Karpas-422 (cell line): ENCODE data around the gene OGDHL. TPM values are rescaled to one million over a fixed set of nuclear protein-coding genes. Genes with fewer than 3 reads are reported as not detected.

Experiments
- DNase-seq: peaks from one replicate; pipeline ENCODE4 v3.0.0-alpha.2; 2015
- H2AFZ ChIP-seq: fragments of 200-600 bp; sonication (generic); 2 replicates; pipeline ENCODE4 v1.6.1; 2014; ENCODE audit warnings: antibody characterized with exemption, low read length, mixed read lengths
- H3K27ac ChIP-seq: fragments of 200-600 bp; sonication (generic); 2 replicates; pipeline ENCODE4 v1.5.1; 2014; ENCODE audit warnings: mild to moderate bottlenecking, low read length, moderate library complexity
- H3K27me3 ChIP-seq: fragments of 200-600 bp; sonication (generic); 2 replicates; pipeline ENCODE4 v1.6.1; 2014; ENCODE audit warnings: low read length, mixed read lengths
- H3K36me3 ChIP-seq: fragments of 200-600 bp; sonication (generic); 2 replicates; pipeline ENCODE4 v1.6.1; 2014; ENCODE audit warnings: low read length, mixed read lengths; ENCODE audit not compliant: insufficient read depth
- H3K4me1 ChIP-seq: fragments of 200-600 bp; sonication (generic); 2 replicates; pipeline ENCODE4 v1.6.1; 2014; ENCODE audit warnings: mild to moderate bottlenecking, low read length, mixed read lengths
- H3K4me2 ChIP-seq: fragments of 200-600 bp; sonication (generic); 2 replicates; pipeline ENCODE4 v1.6.1; 2014; ENCODE audit warnings: low read length, low read depth, mild to moderate bottlenecking; ENCODE audit not compliant: poor library complexity, severe bottlenecking
- H3K4me3 ChIP-seq: fragments of 200-600 bp; sonication (generic); 2 replicates; pipeline ENCODE4 v1.5.1; 2014; ENCODE audit warnings: mild to moderate bottlenecking, antibody characterized with exemption, low read length, mixed read lengths
- H3K79me2 ChIP-seq: fragments of 200-600 bp; sonication (generic); 2 replicates; pipeline ENCODE4 v1.6.1; 2014; ENCODE audit warnings: mild to moderate bottlenecking, low read length, mixed read lengths
- H3K9ac ChIP-seq: fragments of 200-600 bp; sonication (generic); 2 replicates; pipeline ENCODE4 v1.6.0; 2014; ENCODE audit warnings: low read length
- H3K9me2 ChIP-seq: fragments of 200-600 bp; sonication (generic), shearing (Covaris generic); replicated peaks from 2 replicates; pipeline ENCODE4 v1.6.0; 2014; ENCODE audit warnings: mild to moderate bottlenecking, low read length, moderate library complexity; ENCODE audit not compliant: insufficient read depth
- H3K9me3 ChIP-seq: fragments of 300-700, 200-600 bp; sonication (generic); 2 replicates; pipeline ENCODE4 v1.6.1; 2014; ENCODE audit warnings: low read length, mixed read lengths
- H4K20me1 ChIP-seq: fragments of 200-600 bp; sonication (generic); 2 replicates; pipeline ENCODE4 v1.6.1; 2014; ENCODE audit warnings: mild to moderate bottlenecking, antibody characterized with exemption, low read length, low read depth; ENCODE audit not compliant: insufficient read depth
- total RNA-seq: library from RNA; depleted of rRNA; stranded (reverse); fragments of >200 nt; shearing (Covaris generic); gene quantifications from 2 replicates; pipeline ENCODE4 v1.2.3, GENCODE V29; 2014; ENCODE audit warnings: low replicate concordance

OGDHL gene
- total RNA-seq, 1 experiment from 2014 or later, result 0.75 TPM

DNA sequence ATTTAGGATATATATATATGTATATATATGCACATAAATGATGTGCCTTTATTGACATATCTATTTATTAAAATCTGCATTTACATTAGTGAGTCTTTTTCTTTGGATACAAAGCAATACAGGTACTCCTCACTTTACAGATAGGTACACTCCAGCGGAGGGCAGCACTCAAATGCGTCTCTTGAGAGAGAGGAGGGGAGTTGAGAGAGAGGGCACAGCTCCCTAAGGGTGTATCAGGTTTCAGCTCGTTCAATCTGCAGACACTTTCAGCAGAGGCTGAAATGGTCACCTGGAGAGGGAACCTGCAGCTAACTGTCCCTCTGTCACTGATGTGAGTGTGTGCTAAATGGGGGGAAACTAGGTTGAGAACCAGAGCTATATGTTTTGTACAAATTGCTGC, 61.1 kb downstream of the OGDHL start:
- Histone ChIP-seq H3K9ac (no peak overlapping the region), H3K4me2 (no peak overlapping the region), H3K9me2 (no peaks in the 10 kb centered on the region), H3K4me1 (peaks cover 11% of the 10 kb centered on the region), H3K36me3 (no peaks in the 10 kb centered on the region), H3K4me3 (no peak overlapping the region), H4K20me1 (no peaks in the 10 kb centered on the region), H2AFZ (no peak overlapping the region), H3K27ac (no peak overlapping the region), H3K9me3 (no peaks in the 10 kb centered on the region), H3K79me2 (no peaks in the 10 kb centered on the region), H3K27me3 (no peaks in the 10 kb centered on the region)
- DNase-seq, result peak; percentile 67

- Histone ChIP-seq H3K36me3 (no peaks in the 10 kb centered on the region), H3K9me2 (no peaks in the 10 kb centered on the region), H2AFZ (no peak overlapping the region), H3K4me2 (no peak overlapping the region), H3K27me3 (no peaks in the 10 kb centered on the region), H3K79me2 (no peaks in the 10 kb centered on the region), H3K9ac (no peak overlapping the region), H3K4me1 (peaks cover 11% of the 10 kb centered on the region), H3K27ac (no peak overlapping the region), H3K9me3 (no peaks in the 10 kb centered on the region), H3K4me3 (no peak overlapping the region), H4K20me1 (no peaks in the 10 kb centered on the region)
- no peak for DNase-seq
Measured at GRCh38 chr10:49700211-49700610, 61.9 kb downstream of the OGDHL start.

GRCh38 chr10:49698679-49699078, 63.4 kb downstream of the OGDHL start:
- Histone ChIP-seq H3K9ac (no peak overlapping the region), H3K27me3 (no peaks in the 10 kb centered on the region), H4K20me1 (no peaks in the 10 kb centered on the region), H3K36me3 (no peaks in the 10 kb centered on the region), H3K79me2 (no peaks in the 10 kb centered on the region), H3K4me3 (no peak overlapping the region), H3K4me2 (no peak overlapping the region), H3K27ac (no peak overlapping the region), H3K9me2 (no peaks in the 10 kb centered on the region), H2AFZ (no peak overlapping the region), H3K9me3 (no peaks in the 10 kb centered on the region), H3K4me1 (peaks cover 11% of the 10 kb centered on the region)
- DNase-seq, result no peak

GRCh38 chr10:49696311-49696710, 65.8 kb downstream of the OGDHL start:
- no peak overlapping the region for H2AFZ ChIP-seq
- no peaks in the 10 kb centered on the region for H3K9me2 ChIP-seq
- no peak overlapping the region for H3K27ac ChIP-seq
- H3K9ac ChIP-seq, result no peak overlapping the region
- DNase-seq, result no peak
- no peak overlapping the region for H3K4me3 ChIP-seq
- H3K9me3 ChIP-seq, result no peaks in the 10 kb centered on the region
- no peaks in the 10 kb centered on the region for H3K36me3 ChIP-seq
- no peaks in the 10 kb centered on the region for H3K27me3 ChIP-seq
- no peaks in the 10 kb centered on the region for H4K20me1 ChIP-seq
- no peak overlapping the region for H3K4me2 ChIP-seq
- no peaks in the 10 kb centered on the region for H3K79me2 ChIP-seq
- H3K4me1 ChIP-seq, result peaks cover 10% of the 10 kb centered on the region

DNA sequence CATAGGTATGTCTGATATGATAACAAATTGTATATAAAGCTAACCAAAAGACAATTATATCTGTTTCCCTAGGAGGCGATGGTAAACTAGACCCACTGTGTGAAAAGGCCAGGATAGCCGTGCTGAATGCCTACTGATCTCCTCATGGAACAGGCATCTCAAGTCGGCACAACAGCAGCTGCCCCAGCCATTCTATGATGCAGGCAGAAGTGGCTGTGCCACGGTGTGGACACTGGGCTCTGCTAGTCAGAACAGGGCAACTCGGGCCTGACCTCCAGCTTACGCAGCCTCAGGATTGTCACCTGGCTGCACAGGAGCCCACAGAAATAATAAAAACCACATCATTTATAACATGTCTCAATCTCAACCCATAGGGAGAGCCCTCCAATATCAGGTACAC, 67.7 kb downstream of the OGDHL start:
- no peaks in the 10 kb centered on the region for H3K79me2 ChIP-seq

GRCh38 chr10:49691588-49691987, 70.5 kb downstream of the OGDHL start:
- no peak for DNase-seq
- Histone ChIP-seq H4K20me1 (no peaks in the 10 kb centered on the region), H3K79me2 (no peaks in the 10 kb centered on the region), H2AFZ (no peak overlapping the region), H3K9me2 (no peaks in the 10 kb centered on the region), H3K9me3 (no peaks in the 10 kb centered on the region), H3K36me3 (no peaks in the 10 kb centered on the region), H3K4me2 (no peak overlapping the region), H3K27me3 (no peaks in the 10 kb centered on the region), H3K4me1 (no peaks in the 10 kb centered on the region), H3K9ac (no peak overlapping the region), H3K27ac (no peak overlapping the region), H3K4me3 (no peak overlapping the region)

More for the DNA sequence above, 67.7 kb downstream of the OGDHL start:
- H4K20me1 ChIP-seq, result no peaks in the 10 kb centered on the region
- no peaks in the 10 kb centered on the region for H3K9me3 ChIP-seq
- no peaks in the 10 kb centered on the region for H3K36me3 ChIP-seq
- no peak for DNase-seq
- no peaks in the 10 kb centered on the region for H3K9me2 ChIP-seq
- H2AFZ ChIP-seq, result no peak overlapping the region
- peaks cover under 1% of the 10 kb centered on the region for H3K4me1 ChIP-seq
- no peak overlapping the region for H3K9ac ChIP-seq
- H3K27ac ChIP-seq, result no peak overlapping the region
- H3K4me2 ChIP-seq, result no peak overlapping the region
- H3K27me3 ChIP-seq, result no peaks in the 10 kb centered on the region
- H3K4me3 ChIP-seq, result no peak overlapping the region

DNA sequence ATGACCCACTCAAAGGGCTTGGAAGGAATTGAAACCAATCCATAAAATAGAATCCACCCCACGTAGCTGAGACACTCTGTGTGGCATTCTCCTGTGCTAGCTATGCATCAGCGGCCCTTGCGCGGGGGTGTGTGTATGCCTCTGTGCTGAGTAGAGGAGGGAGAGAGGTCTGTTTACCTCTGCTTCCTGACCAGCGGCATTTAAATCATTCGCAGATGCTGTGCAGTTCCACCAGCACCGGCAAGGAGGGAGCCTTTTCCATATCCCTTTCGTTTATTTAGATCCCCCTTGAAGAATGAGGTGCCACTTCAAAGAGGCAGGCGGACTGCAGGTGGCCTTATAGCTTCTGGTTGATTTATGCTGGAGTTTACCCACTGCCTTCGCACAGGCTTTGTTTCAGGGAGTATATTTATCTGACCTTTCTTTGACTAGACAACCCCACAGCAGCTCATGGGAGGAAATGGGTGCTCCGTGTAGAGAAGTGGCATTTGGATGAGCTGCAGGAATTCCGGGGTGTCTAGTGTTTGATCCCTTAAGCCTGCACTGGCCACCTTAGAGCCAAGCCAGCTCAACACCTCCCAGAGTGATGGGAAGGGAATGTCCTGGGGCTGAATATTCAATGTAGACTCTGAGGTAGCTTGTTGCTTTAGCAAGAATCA, 71.3 kb downstream of the OGDHL start:
- Histone ChIP-seq H3K27ac (no peak overlapping the region), H3K9me3 (no peaks in the 10 kb centered on the region), H3K4me3 (no peak overlapping the region), H3K9ac (no peak overlapping the region), H2AFZ (no peak overlapping the region), H4K20me1 (no peaks in the 10 kb centered on the region), H3K27me3 (no peaks in the 10 kb centered on the region), H3K79me2 (no peaks in the 10 kb centered on the region), H3K36me3 (no peaks in the 10 kb centered on the region), H3K4me2 (no peak overlapping the region), H3K4me1 (no peaks in the 10 kb centered on the region), H3K9me2 (no peaks in the 10 kb centered on the region)
- no peak for DNase-seq

DNA sequence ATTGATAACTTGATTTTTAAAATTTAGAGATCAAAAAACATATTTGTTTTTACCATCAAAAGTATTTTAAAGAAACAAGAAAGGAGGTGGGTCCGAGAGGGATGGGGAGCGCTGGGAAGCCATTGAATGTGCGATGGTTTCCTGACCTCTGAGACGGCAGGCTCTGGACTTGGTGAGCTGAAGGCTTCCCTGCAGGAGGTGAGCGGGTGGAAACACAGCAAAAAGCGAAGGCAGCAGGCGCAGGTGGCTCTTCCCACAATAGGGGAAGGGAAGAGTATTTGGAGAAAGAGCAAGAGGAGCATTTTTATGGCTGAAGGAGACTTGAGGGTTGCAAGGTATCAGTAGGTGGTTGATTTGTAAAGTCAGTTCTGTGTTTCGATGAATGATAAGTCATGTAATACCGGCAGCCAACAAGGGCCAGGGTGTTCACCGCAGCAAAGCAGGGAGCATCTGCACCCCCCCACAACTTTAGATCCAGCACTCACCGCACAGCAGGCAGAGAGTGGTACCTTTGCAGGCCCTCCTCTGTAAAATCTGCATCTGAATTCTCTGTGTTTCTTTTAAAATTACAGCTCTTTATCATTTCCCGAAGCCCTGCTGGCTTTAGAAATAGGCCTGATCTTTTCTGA, 72.1 kb downstream of the OGDHL start:
- no peak overlapping the region for H2AFZ ChIP-seq
- H3K9me3 ChIP-seq, result no peaks in the 10 kb centered on the region
- H3K4me3 ChIP-seq, result no peak overlapping the region
- H3K9ac ChIP-seq, result no peak overlapping the region
- no peaks in the 10 kb centered on the region for H3K9me2 ChIP-seq
- no peaks in the 10 kb centered on the region for H3K79me2 ChIP-seq
- H3K4me2 ChIP-seq, result no peak overlapping the region
- H3K27ac ChIP-seq, result no peak overlapping the region
- H3K4me1 ChIP-seq, result no peaks in the 10 kb centered on the region
- H4K20me1 ChIP-seq, result no peaks in the 10 kb centered on the region
- H3K36me3 ChIP-seq, result no peaks in the 10 kb centered on the region
- DNase-seq, result no peak
- no peaks in the 10 kb centered on the region for H3K27me3 ChIP-seq
